Neural progenitor cell (in vitro differentiated cells): ENCODE data around the gene ABCC10.

ENCODE experiments used
- EZH2 ChIP-seq: fragments of 200-600 bp; sonication (generic); IDR thresholded peaks from 2 replicates; pipeline ENCODE4 v1.6.1; 2017; ENCODE audit warnings: antibody characterized with exemption, mild to moderate bottlenecking, moderate library complexity
- EZH2phosphoT487 ChIP-seq: fragments of 200-600 bp; sonication (generic); IDR thresholded peaks from 2 replicates; pipeline ENCODE4 v1.6.1; 2017; ENCODE audit warnings: antibody characterized with exemption
- TF ChIP-seq, protein P1 (sequence below): fragments of 200-600 bp; sonication (generic); IDR thresholded peaks from 2 replicates; pipeline ENCODE4 v1.5.1; 2017; ENCODE audit warnings: antibody characterized with exemption, mild to moderate bottlenecking

DNA sequence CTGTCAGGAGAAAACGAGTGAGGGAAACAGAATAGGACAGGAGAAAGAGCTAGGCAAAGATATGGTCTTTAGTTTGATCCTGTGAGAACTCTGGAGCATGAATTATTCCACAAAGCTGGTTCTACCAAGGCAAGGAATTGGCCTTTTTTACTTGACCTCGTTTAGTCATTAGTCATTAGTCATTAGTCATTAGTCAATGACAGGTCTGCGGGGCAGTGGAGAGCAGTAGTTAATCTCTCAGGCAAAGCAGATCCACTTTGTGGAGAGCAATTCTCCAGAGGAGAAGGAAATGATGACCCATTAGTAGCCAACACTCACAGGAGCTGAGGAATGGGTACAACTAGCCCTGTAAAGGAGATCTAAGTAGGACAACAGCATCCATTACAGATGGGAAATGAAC, 22.0 kb upstream of the ABCC10 start:
- TF ChIP-seq, protein P1, sequence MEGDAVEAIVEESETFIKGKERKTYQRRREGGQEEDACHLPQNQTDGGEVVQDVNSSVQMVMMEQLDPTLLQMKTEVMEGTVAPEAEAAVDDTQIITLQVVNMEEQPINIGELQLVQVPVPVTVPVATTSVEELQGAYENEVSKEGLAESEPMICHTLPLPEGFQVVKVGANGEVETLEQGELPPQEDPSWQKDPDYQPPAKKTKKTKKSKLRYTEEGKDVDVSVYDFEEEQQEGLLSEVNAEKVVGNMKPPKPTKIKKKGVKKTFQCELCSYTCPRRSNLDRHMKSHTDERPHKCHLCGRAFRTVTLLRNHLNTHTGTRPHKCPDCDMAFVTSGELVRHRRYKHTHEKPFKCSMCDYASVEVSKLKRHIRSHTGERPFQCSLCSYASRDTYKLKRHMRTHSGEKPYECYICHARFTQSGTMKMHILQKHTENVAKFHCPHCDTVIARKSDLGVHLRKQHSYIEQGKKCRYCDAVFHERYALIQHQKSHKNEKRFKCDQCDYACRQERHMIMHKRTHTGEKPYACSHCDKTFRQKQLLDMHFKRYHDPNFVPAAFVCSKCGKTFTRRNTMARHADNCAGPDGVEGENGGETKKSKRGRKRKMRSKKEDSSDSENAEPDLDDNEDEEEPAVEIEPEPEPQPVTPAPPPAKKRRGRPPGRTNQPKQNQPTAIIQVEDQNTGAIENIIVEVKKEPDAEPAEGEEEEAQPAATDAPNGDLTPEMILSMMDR, result no peak
- TF ChIP-seq EZH2 (no peak), EZH2phosphoT487 (no peak)
